Panc1 (cell line): ENCODE results near the gene EMX2. TPM values are rescaled to one million over a fixed set of nuclear protein-coding genes. Genes with fewer than 3 reads are reported as not detected.

Experiments used
- ATAC-seq: fragments of 200-7000 bp; cut with Tn5 transposase; 2 replicates; pipeline ENCODE4 v1.9.1; 2020; ENCODE audit warnings: mild to moderate bottlenecking, moderate library complexity
- BruUV-seq: library from RNA; stranded (reverse); fragments of 400-500 nt; replicated peaks from 2 replicates; lab custom pipeline; 2021; lab: Mats Ljungman, UMichigan
- CTCF ChIA-PET: fragments of 300-600 bp; sonication (Branson Sonifier 250); formaldehyde crosslinking; loops from one replicate; lab custom pipeline; 2022; ENCODE audit warnings: antibody characterized with exemption; lab: Charles Lee
- POLR2A ChIA-PET: fragments of 300-600 bp; sonication (Branson Sonifier 250); formaldehyde crosslinking; loops from one replicate; lab custom pipeline; 2022; ENCODE audit warnings: antibody characterized with exemption; lab: Charles Lee
- DNase-seq: peaks from one replicate; pipeline ENCODE4 v3.0.0-alpha.2; 2010; ENCODE audit warnings: low read depth, low spot score
- H3K27ac ChIP-seq: 2 replicates; pipeline ENCODE4 v1.5.1; 2011; ENCODE audit warnings: mild to moderate bottlenecking, low read length, inconsistent platforms
- H3K27me3 ChIP-seq: fragments of 200-500 bp; sonication (Bioruptor generic); 2 replicates; pipeline ENCODE4 v1.6.0; 2014; ENCODE audit warnings: low read length, inconsistent platforms; ENCODE audit not compliant: control insufficient read depth, insufficient read depth
- H3K36me3 ChIP-seq: fragments of 200-500 bp; sonication (Bioruptor generic); 2 replicates; pipeline ENCODE4 v1.5.1; 2014; ENCODE audit warnings: inconsistent platforms, mild to moderate bottlenecking, low read length, moderate library complexity; ENCODE audit not compliant: control insufficient read depth, insufficient read depth
- H3K4me1 ChIP-seq: 2 replicates; pipeline ENCODE4 v1.5.1; 2011; ENCODE audit warnings: inconsistent platforms, mild to moderate bottlenecking, low read length, moderate library complexity; ENCODE audit not compliant: control insufficient read depth, insufficient read depth
- H3K4me3 ChIP-seq, 2 experiments: 2 replicates each; pipeline ENCODE4 v1.5.1; 2011 to 2012; ENCODE audit warnings: low read depth in 2 of 2, low read length in 2 of 2, mild to moderate bottlenecking in 2 of 2, inconsistent platforms in 1 of 2, moderate library complexity in 1 of 2
- H3K9me3 ChIP-seq: fragments of 200-500 bp; sonication (Bioruptor generic); 2 replicates; pipeline ENCODE4 v1.5.1; 2014; ENCODE audit warnings: low read depth, mild to moderate bottlenecking, inconsistent platforms, low read length, moderate library complexity; ENCODE audit not compliant: control insufficient read depth, insufficient read depth
- CTCF ChIP-seq: fragments of 450-650 bp; IDR thresholded peaks from 2 replicates; pipeline ENCODE4 v1.5.1; 2017; ENCODE audit warnings: mild to moderate bottlenecking
- POLR2AphosphoS5 ChIP-seq: IDR thresholded peaks from 2 replicates; pipeline ENCODE4 v1.6.1; 2012; ENCODE audit warnings: mild to moderate bottlenecking, low read depth, low read length, moderate library complexity
- SIN3A ChIP-seq: IDR thresholded peaks from 2 replicates; pipeline ENCODE4 v1.6.1; 2012; ENCODE audit warnings: low read depth, mild to moderate bottlenecking, low read length, moderate library complexity, borderline replicate concordance; ENCODE audit not compliant: insufficient read depth
- TCF7L2 ChIP-seq: IDR thresholded peaks from 2 replicates; pipeline ENCODE4 v1.6.1; 2011; ENCODE audit warnings: mild to moderate bottlenecking, low read depth, low read length, inconsistent platforms
- in situ Hi-C: cut with HindIII; loops from 2 replicates; pipeline ENCODE4 v1.10.0; 2016; ENCODE audit warnings: low sequenced_read_pairs, low pct_unique_long_range_greater_than_20kb
- intact Hi-C: fragments of 100-400 bp; cut with micrococcal nuclease; formaldehyde crosslinking; loops from one replicate; pipeline ENCODE4 v1.10.0; 2022; ENCODE audit not compliant: unreplicated experiment
- total RNA-seq: library from RNA; stranded (reverse); gene quantifications from one replicate; pipeline ENCODE4 v1.2.1, GENCODE V29; 2021; ENCODE audit not compliant: unreplicated experiment
- TF ChIP-seq, protein P1 (sequence below), 2 experiments: IDR thresholded peaks; 2 replicates each; pipeline ENCODE4 v1.6.1; 2011 to 2012; ENCODE audit warnings: low read depth in 2 of 2, control low read depth in 1 of 2, low read length in 1 of 2, mild to moderate bottlenecking in 1 of 2, moderate library complexity in 1 of 2; ENCODE audit not compliant: insufficient read depth in 1 of 2

Gene EMX2
- total RNA-seq, 1 experiment from 2014 or later = not detected

- in situ Hi-C loops = no loop called here
- H3K9me3 ChIP-seq = no peaks in the 10 kb centered on the region
- ChIA-PET CTCF (no interaction called here), POLR2A (no interaction called here)
- ATAC-seq = no peak
- H3K4me3 ChIP-seq = no peak overlapping the region
- BruUV-seq = no TSS peak
- no peak for DNase-seq
- H3K36me3 ChIP-seq = no peaks in the 10 kb centered on the region
- peaks cover 5% of the 10 kb centered on the region for H3K27me3 ChIP-seq
- intact Hi-C loops = no loop called here
- no peaks in the 10 kb centered on the region for H3K4me1 ChIP-seq
- H3K27ac ChIP-seq = no peak overlapping the region
- TF ChIP-seq SIN3A = no peak
- TF ChIP-seq, protein P1, sequence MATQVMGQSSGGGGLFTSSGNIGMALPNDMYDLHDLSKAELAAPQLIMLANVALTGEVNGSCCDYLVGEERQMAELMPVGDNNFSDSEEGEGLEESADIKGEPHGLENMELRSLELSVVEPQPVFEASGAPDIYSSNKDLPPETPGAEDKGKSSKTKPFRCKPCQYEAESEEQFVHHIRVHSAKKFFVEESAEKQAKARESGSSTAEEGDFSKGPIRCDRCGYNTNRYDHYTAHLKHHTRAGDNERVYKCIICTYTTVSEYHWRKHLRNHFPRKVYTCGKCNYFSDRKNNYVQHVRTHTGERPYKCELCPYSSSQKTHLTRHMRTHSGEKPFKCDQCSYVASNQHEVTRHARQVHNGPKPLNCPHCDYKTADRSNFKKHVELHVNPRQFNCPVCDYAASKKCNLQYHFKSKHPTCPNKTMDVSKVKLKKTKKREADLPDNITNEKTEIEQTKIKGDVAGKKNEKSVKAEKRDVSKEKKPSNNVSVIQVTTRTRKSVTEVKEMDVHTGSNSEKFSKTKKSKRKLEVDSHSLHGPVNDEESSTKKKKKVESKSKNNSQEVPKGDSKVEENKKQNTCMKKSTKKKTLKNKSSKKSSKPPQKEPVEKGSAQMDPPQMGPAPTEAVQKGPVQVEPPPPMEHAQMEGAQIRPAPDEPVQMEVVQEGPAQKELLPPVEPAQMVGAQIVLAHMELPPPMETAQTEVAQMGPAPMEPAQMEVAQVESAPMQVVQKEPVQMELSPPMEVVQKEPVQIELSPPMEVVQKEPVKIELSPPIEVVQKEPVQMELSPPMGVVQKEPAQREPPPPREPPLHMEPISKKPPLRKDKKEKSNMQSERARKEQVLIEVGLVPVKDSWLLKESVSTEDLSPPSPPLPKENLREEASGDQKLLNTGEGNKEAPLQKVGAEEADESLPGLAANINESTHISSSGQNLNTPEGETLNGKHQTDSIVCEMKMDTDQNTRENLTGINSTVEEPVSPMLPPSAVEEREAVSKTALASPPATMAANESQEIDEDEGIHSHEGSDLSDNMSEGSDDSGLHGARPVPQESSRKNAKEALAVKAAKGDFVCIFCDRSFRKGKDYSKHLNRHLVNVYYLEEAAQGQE (IDR thresholded peaks at IDR 0.05; ENCODE audit: insufficient read depth in 1 of 2, low read depth in 2 of 2, low read length in 1 of 2) = no peak
- TF ChIP-seq CTCF = no peak
- TF ChIP-seq POLR2AphosphoS5 = no peak
- TF ChIP-seq TCF7L2 = no peak
Measured at GRCh38 chr10:117559712-117560111, 17.2 kb downstream of the EMX2 start.

DNA sequence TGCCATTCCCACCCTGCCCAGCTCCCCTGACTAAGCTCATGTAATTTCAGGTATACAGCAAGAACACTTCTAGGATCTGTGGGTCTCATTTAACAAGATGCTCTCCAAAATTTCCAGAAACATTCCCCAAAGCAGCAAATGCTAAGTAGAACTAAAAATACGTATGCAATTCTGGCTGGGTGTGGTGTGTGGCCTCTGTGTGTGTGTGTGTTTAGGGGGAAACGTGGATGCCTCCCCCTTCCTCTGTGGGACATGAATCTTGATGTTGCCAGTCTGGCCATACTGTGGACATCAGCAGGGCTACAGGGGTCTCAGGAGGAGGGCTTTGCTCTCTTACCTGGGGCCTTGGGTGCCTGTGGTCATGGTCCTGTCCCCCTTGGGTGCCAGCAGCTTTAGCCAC is 18.4 kb downstream of the EMX2 start:
- intact Hi-C loops = no loop called here
- TF ChIP-seq SIN3A (no peak), POLR2AphosphoS5 (no peak), CTCF (no peak), TCF7L2 (no peak)
- TF ChIP-seq, protein P1 (IDR thresholded peaks at IDR 0.05; ENCODE audit: insufficient read depth in 1 of 2, low read depth in 2 of 2, low read length in 1 of 2) = no peak
- Histone ChIP-seq H3K9me3 (no peaks in the 10 kb centered on the region), H3K27ac (no peak overlapping the region), H3K4me3 (no peak overlapping the region), H3K27me3 (0 out of 2 replicates have a peak, but pooled peaks cover 2% of the 10 kb centered on the region), H3K36me3 (no peaks in the 10 kb centered on the region), H3K4me1 (no peaks in the 10 kb centered on the region)
- ChIA-PET POLR2A (no interaction called here), CTCF (no interaction called here)
- BruUV-seq = no TSS peak
- no peak for DNase-seq
- in situ Hi-C loops = no loop called here
- ATAC-seq = no peak
